Adrenal gland (tissue), 12 donors: Measurements from ENCODE around the gene TMEM61. TPM values are rescaled to one million over a fixed set of nuclear protein-coding genes. Genes with fewer than 3 reads are reported as not detected.
"Not testable (repeated sequence)": the region's sequence is repeated elsewhere in the genome, so short reads cannot be mapped to it uniquely, and the experiment has no call there.

Source experiments
- DNase-seq, 7 donors: peaks; one replicate each; pipeline ENCODE4 v3.0.0-alpha.2; 2019 to 2020
- H3K27ac ChIP-seq, 5 donors: fragments of 200-600 bp; sonication (generic) in 4 of 5; 1 replicate in 3 of 5; 2 replicates in 2 of 5; pipeline versions ENCODE4 v1.5.1 to v1.8.0; 2016 to 2020; ENCODE audit warnings: mild to moderate bottlenecking in 1 of 5
- H3K27me3 ChIP-seq: fragments of 200-600 bp; 2 replicates; pipeline ENCODE4 v1.8.0; 2021
- H3K36me3 ChIP-seq, 2 donors: fragments of 200-600 bp; replicated peaks in 1 of 2; 1 replicate in 1 of 2; 2 replicates in 1 of 2; pipeline versions ENCODE4 v1.5.1 to v1.8.0; 2018 to 2022
- H3K4me1 ChIP-seq, 2 donors: fragments of 200-600 bp; replicated peaks in 1 of 2; 1 replicate in 1 of 2; 2 replicates in 1 of 2; pipeline versions ENCODE4 v1.5.1 to v1.8.0; 2018 to 2021
- H3K4me3 ChIP-seq, 4 donors: fragments of 200-600 bp; sonication (generic) in 3 of 4; one replicate each; pipeline ENCODE4 v1.5.1; 2016 to 2018
- H3K9me3 ChIP-seq, 3 donors: fragments of 200-600 bp; sonication (generic) in 1 of 3; replicated peaks in 1 of 3; 1 replicate in 2 of 3; 2 replicates in 1 of 3; pipeline versions ENCODE4 v1.5.1 to v1.8.0; 2016 to 2021
- POLR2A ChIP-seq, 2 donors: fragments of 450-650 bp; IDR thresholded peaks; one replicate each; pipeline ENCODE4 v1.6.1; 2017; ENCODE audit warnings: antibody characterized with exemption in 2 of 2, mild to moderate bottlenecking in 2 of 2, moderate library complexity in 1 of 2
- WGBS, 4 donors: extraction: QIAGEN DNeasy Blood & Tissue Kit in 2 of 4; methylation state at CpG; one replicate each; pipeline versions ENCODE4 v1.1.5 to v1.1.7; 2013 to 2017; 5-methylcytosine and 5-hydroxymethylcytosine counted together
- intact Hi-C, 2 donors: fragments of 100-400 bp; cut with DNase I; formaldehyde crosslinking; loops; one replicate each; pipeline versions ENCODE4 v1.14.1 to v1.15.0; 2022 to 2023
- polyA plus RNA-seq, 3 donors: library from polyadenylated mRNA; stranded (reverse); fragments of 200-250 nt in 2 of 3; fragments of 350-450 nt in 1 of 3; fragmentation: Illumina TruSeq in 1 of 3; extraction: RNeasy Lipid Tissue Mini Kit (QIAGEN cat#74804) in 1 of 3; gene quantifications; one replicate each; pipeline ENCODE4 v1.2.3, GENCODE V29; 2013 to 2014
- total RNA-seq, 9 donors: library from RNA; depleted of rRNA in 4 of 9; stranded (reverse); fragments of >200 nt in 4 of 9; fragments of 120-200 nt in 1 of 9; fragmentation: NEBNext Ultra II Directional in 1 of 9; extraction: Animal tissue kit (Norgen Biotek cat#: 25700) in 1 of 9; gene quantifications; one replicate each; pipeline versions ENCODE4 v1.1.0 to v1.2.4, GENCODE V29; 2013 to 2023
- TF ChIP-seq, protein P1 (sequence below), 6 experiments: fragments of 450-650 bp in 4 of 6; fragments of 200-600 bp in 2 of 6; sonication (generic) in 1 of 6; IDR thresholded peaks; 1 replicate in 5 of 6; 2 replicates in 1 of 6; pipeline versions ENCODE4 v1.5.1 to v1.8.0; 2016 to 2021; ENCODE audit warnings: antibody characterized with exemption in 6 of 6, mild to moderate bottlenecking in 2 of 6, moderate library complexity in 1 of 6
- donor health status: healthy with polysubstance abuse.
- donor health status: Bipolar disorder and iron deficiency.
- donor health status: DM: yes; HTN: yes; CAD: no.
- donor health status: DM: no; HTN: no; CAD: no.
- donor health status: DM: no; HTN: no; CAD: no.
- donor health status: DM: yes; HTN: yes; CAD: no.

Gene TMEM61
- total and polyA plus RNA-seq, 12 donors: 2.2 to 20.9 (median 7.3) TPM

DNA sequence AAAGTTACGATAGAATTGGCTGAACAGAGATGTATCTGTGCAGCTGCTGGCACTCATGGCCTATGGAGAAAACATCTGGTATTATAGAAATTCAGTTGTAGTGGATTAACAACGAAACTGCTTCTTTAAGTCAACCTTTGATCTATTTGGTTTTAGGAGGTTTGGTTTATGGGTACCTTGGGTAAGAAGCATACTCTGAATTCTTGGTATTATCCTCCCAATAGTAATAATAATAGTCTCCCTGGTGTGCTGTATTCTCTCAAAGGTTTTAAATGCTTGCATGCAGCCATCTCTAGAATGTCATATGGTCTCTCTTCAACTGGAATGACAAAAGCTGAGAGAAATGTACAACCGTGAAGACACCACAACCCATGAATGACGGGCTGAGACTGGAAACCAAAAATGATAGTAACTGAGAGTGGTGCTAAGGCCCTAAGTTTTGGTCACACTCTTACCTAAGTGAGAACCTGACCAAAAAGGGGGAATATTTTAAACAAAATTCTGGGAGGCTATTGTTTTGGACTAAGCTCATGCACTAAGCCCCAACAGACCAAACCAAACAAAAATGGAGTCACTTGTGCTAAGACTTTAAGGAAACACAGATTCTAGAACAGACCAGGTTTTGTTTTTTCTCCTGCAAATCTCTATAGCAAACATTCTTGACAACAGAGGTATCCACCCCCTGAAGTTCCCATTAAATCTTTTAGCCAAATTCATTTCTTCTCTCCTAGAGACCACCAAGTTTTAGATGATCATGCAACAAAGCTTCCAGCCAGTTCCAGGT is 17.6 kb upstream of the TMEM61 start:
- H3K27me3 ChIP-seq: no peaks in the 10 kb centered on the region
- 73 to 88% (median 87%) methylated on average over 4 of the region's 4 CpGs for WGBS, 4 donors
- DNase-seq: no peak
- TF ChIP-seq POLR2A (IDR thresholded peaks at IDR 0.05): no peak
- TF ChIP-seq, protein P1, sequence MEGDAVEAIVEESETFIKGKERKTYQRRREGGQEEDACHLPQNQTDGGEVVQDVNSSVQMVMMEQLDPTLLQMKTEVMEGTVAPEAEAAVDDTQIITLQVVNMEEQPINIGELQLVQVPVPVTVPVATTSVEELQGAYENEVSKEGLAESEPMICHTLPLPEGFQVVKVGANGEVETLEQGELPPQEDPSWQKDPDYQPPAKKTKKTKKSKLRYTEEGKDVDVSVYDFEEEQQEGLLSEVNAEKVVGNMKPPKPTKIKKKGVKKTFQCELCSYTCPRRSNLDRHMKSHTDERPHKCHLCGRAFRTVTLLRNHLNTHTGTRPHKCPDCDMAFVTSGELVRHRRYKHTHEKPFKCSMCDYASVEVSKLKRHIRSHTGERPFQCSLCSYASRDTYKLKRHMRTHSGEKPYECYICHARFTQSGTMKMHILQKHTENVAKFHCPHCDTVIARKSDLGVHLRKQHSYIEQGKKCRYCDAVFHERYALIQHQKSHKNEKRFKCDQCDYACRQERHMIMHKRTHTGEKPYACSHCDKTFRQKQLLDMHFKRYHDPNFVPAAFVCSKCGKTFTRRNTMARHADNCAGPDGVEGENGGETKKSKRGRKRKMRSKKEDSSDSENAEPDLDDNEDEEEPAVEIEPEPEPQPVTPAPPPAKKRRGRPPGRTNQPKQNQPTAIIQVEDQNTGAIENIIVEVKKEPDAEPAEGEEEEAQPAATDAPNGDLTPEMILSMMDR (IDR thresholded peaks at IDR 0.05): no peak
- H3K27ac ChIP-seq: no peak overlapping the region
- peaks cover 0 to 6% of the 10 kb centered on the region in 2 donors for H3K4me1 ChIP-seq
- H3K9me3 ChIP-seq: no peaks in the 10 kb centered on the region
- no peaks in the 10 kb centered on the region for H3K36me3 ChIP-seq
- intact Hi-C loops: no loop called here
- H3K4me3 ChIP-seq: no peak overlapping the region

GRCh38 chr1:54963829-54964228 is 16.6 kb upstream of the TMEM61 start:
- DNase-seq, H3K4me3 ChIP-seq, H3K9me3 ChIP-seq, H3K27ac ChIP-seq, intact Hi-C loops, H3K36me3 ChIP-seq, H3K27me3 ChIP-seq, H3K4me1 ChIP-seq: not testable (repeated sequence)
- WGBS, 4 donors: 89 to 97% (median 91%) methylated on average over 5 of the region's 5 CpGs

DNA sequence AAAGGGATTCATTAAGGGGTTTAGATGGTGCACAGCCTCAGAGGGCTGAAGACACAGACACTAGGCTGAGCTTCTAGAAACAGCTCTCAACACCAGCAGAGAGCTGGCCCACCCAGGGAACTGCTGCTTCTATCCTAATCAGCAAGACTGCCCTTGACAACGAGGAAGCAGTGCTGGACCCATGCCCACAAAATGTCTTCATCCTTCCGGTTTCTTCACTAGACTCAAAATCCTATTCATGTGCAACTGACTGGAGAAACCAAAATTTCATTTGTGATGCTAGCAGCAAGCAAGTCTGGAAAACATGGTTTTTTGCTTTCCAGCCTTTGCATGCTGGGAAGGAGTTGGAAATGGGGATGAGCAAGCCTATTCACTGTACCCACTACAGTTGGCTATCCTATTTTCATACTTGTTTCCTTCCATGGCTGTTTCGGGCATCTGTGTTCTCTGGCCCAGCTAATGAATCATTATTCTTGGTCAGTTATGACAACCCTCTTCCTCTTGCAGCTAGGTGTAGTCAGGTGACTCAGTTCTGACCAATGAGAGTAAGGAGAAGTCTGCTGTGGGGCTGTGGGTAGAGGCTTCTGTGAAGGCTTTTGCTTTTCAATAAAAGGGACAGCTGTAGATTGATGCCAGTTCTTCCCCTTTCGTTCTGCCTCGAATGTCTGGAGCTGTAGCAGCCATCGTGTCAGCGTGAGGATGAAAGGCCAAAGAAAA is 14.6 kb upstream of the TMEM61 start:
- Histone ChIP-seq H3K9me3 (no peaks in the 10 kb centered on the region), H3K4me1 (peaks cover 0 to 6% of the 10 kb centered on the region in 2 donors), H3K27ac (peak overlapping the region in 1 of 5 donors; percentile 68), H3K4me3 (peak overlapping the region in 1 of 4 donors; percentile 3), H3K36me3 (no peaks in the 10 kb centered on the region), H3K27me3 (no peaks in the 10 kb centered on the region)
- intact Hi-C loops: no loop called here
- DNase-seq: peak; percentile 66 to 96 (median 89)
- TF ChIP-seq, protein P1 (IDR thresholded peaks at IDR 0.05): no peak
- no peak for TF ChIP-seq POLR2A (IDR thresholded peaks at IDR 0.05)
- 27 to 39% (median 31%) methylated on average over 6 to 7 of the region's 7 CpGs for WGBS, 4 donors

GRCh38 chr1:54967372-54967771 is 13.1 kb upstream of the TMEM61 start:
- no peak for TF ChIP-seq POLR2A (IDR thresholded peaks at IDR 0.05)
- TF ChIP-seq, protein P1 (IDR thresholded peaks at IDR 0.05): no peak
- 48 to 59% (median 52%) methylated on average over 5 of the region's 5 CpGs for WGBS, 4 donors
- H3K27me3 ChIP-seq: no peaks in the 10 kb centered on the region
- H3K4me3 ChIP-seq: no peak overlapping the region
- intact Hi-C loops: no loop called here
- no peaks in the 10 kb centered on the region for H3K9me3 ChIP-seq
- DNase-seq: peak in 3 of 7 donors; percentile 55 to 68 (median 61)
- H3K27ac ChIP-seq: no peak overlapping the region
- H3K4me1 ChIP-seq: peaks cover 0 to 6% of the 10 kb centered on the region in 2 donors
- H3K36me3 ChIP-seq: no peaks in the 10 kb centered on the region
